H9 (cell line): ENCODE data around the gene FGFR4. TPM values are rescaled to one million over a fixed set of nuclear protein-coding genes. Genes with fewer than 3 reads are reported as not detected.
A peak's percentile ranks its signal among the peaks of the same experiment; 100 is the strongest.

Source experiments
- DNase-seq: peaks from one replicate; pipeline ENCODE4 v3.0.0-alpha.2; 2017
- H2AFZ ChIP-seq: one replicate; pipeline ENCODE4 v1.6.1; 2013; ENCODE audit warnings: mild to moderate bottlenecking, low read length, control low read depth, moderate library complexity
- H2AK5ac ChIP-seq: 2 replicates; pipeline ENCODE4 v1.6.1; 2013; ENCODE audit warnings: low read length, control low read depth, mixed read lengths; ENCODE audit not compliant: insufficient read length
- H2BK120ac ChIP-seq: one replicate; pipeline ENCODE4 v1.6.1; 2013; ENCODE audit warnings: low read depth, mild to moderate bottlenecking, low read length, control low read depth, inconsistent platforms; ENCODE audit not compliant: poor library complexity, severe bottlenecking
- H2BK12ac ChIP-seq: 2 replicates; pipeline ENCODE4 v1.6.1; 2013; ENCODE audit warnings: low read length, control low read depth, mixed read lengths, low read depth; ENCODE audit not compliant: insufficient read length
- H2BK15ac ChIP-seq: 2 replicates; pipeline ENCODE4 v1.6.1; 2013; ENCODE audit warnings: low read depth, low read length, control low read depth
- H2BK20ac ChIP-seq: one replicate; pipeline ENCODE4 v1.6.1; 2013; ENCODE audit warnings: low read depth, mild to moderate bottlenecking, low read length, control low read depth, inconsistent platforms; ENCODE audit not compliant: poor library complexity, severe bottlenecking
- H2BK5ac ChIP-seq: 2 replicates; pipeline ENCODE4 v1.6.1; 2013; ENCODE audit warnings: low read length, control low read depth, mixed read lengths; ENCODE audit not compliant: insufficient read length
- H3K14ac ChIP-seq: 2 replicates; pipeline ENCODE4 v1.6.1; 2013; ENCODE audit warnings: low read length, control low read depth; ENCODE audit not compliant: insufficient read depth
- H3K18ac ChIP-seq: 2 replicates; pipeline ENCODE4 v1.6.1; 2013; ENCODE audit warnings: low read depth, mild to moderate bottlenecking, mixed read lengths, low read length, control low read depth; ENCODE audit not compliant: insufficient read length
- H3K23ac ChIP-seq: 2 replicates; pipeline ENCODE4 v1.6.1; 2013; ENCODE audit warnings: low read length, control low read depth, mixed read lengths, low read depth; ENCODE audit not compliant: insufficient read length
- H3K23me2 ChIP-seq: 2 replicates; pipeline ENCODE4 v1.6.1; 2013; ENCODE audit warnings: low read depth, mild to moderate bottlenecking, mixed read lengths, low read length, control low read depth; ENCODE audit not compliant: insufficient read length, poor library complexity, severe bottlenecking
- H3K27ac ChIP-seq: 2 replicates; pipeline ENCODE4 v1.5.1; 2013; ENCODE audit warnings: low read length, control low read depth, mixed read lengths, low read depth; ENCODE audit not compliant: insufficient read length
- H3K27me3 ChIP-seq: 2 replicates; pipeline ENCODE4 v1.6.1; 2013; ENCODE audit warnings: low read length, control low read depth, inconsistent platforms; ENCODE audit not compliant: insufficient read depth
- H3K4ac ChIP-seq: 2 replicates; pipeline ENCODE4 v1.6.1; 2013; ENCODE audit warnings: low read depth, mild to moderate bottlenecking, control low read depth, inconsistent platforms, low read length, moderate library complexity
- H3K4me1 ChIP-seq: 2 replicates; pipeline ENCODE4 v1.6.1; 2013; ENCODE audit warnings: low read length, control low read depth, inconsistent platforms; ENCODE audit not compliant: insufficient read depth
- H3K4me2 ChIP-seq: 2 replicates; pipeline ENCODE4 v1.6.1; 2013; ENCODE audit warnings: low read length, control low read depth, mixed read lengths; ENCODE audit not compliant: insufficient read length, insufficient read depth
- H3K56ac ChIP-seq: 2 replicates; pipeline ENCODE4 v1.6.1; 2013; ENCODE audit warnings: low read depth, mild to moderate bottlenecking, mixed read lengths, low read length, control low read depth; ENCODE audit not compliant: insufficient read length
- H3K79me1 ChIP-seq: 2 replicates; pipeline ENCODE4 v1.6.1; 2013; ENCODE audit warnings: low read depth, mild to moderate bottlenecking, moderate library complexity, low read length, control low read depth, inconsistent platforms; ENCODE audit not compliant: insufficient read depth, poor library complexity, severe bottlenecking
- H3K79me2 ChIP-seq: 2 replicates; pipeline ENCODE4 v1.6.1; 2013; ENCODE audit warnings: low read length, control low read depth, inconsistent platforms; ENCODE audit not compliant: insufficient read depth
- H3K9ac ChIP-seq: 2 replicates; pipeline ENCODE4 v1.6.1; 2013; ENCODE audit warnings: low read length, control low read depth, mixed read lengths; ENCODE audit not compliant: insufficient read length; ENCODE audit errors: extremely low read depth
- H3K9me3 ChIP-seq: one replicate; pipeline ENCODE4 v1.6.1; 2013; ENCODE audit warnings: low read depth, low read length, inconsistent platforms; ENCODE audit not compliant: control insufficient read depth
- H3T11ph ChIP-seq: one replicate; pipeline ENCODE4 v1.6.1; 2013; ENCODE audit warnings: mild to moderate bottlenecking, low read length, control low read depth, inconsistent platforms
- H4K20me1 ChIP-seq: one replicate; pipeline ENCODE4 v1.6.1; 2013; ENCODE audit not compliant: control insufficient read depth, insufficient read length, insufficient read depth
- H4K5ac ChIP-seq: 2 replicates; pipeline ENCODE4 v1.6.1; 2013; ENCODE audit warnings: low read depth, mild to moderate bottlenecking, mixed read lengths, low read length, control low read depth; ENCODE audit not compliant: insufficient read length
- H4K8ac ChIP-seq: replicated peaks from 2 replicates; pipeline ENCODE4 v1.6.1; 2013; ENCODE audit warnings: low read length, control low read depth, mixed read lengths, low read depth; ENCODE audit not compliant: insufficient read length
- H4K91ac ChIP-seq: 2 replicates; pipeline ENCODE4 v1.6.1; 2013; ENCODE audit warnings: low read depth, mild to moderate bottlenecking, moderate library complexity, mixed read lengths, low read length, control low read depth; ENCODE audit not compliant: insufficient read length
- H3K27ac Mint-ChIP-seq, 3 experiments: 2 replicates in 2 of 3; 3 replicates in 1 of 3; pipeline ENCODE4 v1.8.0; 2020 to 2021; ENCODE audit warnings: mixed read lengths in 3 of 3, mild to moderate bottlenecking in 1 of 3, moderate library complexity in 1 of 3
- H3K27me3 Mint-ChIP-seq: 2 replicates; pipeline ENCODE4 v1.8.0; 2021; ENCODE audit warnings: low read depth, mild to moderate bottlenecking, moderate library complexity, mixed read lengths
- H3K36me3 Mint-ChIP-seq, 3 experiments: 2 replicates in 2 of 3; 3 replicates in 1 of 3; pipeline ENCODE4 v1.8.0; 2020 to 2021; ENCODE audit warnings: low read depth in 3 of 3, mixed read lengths in 3 of 3; ENCODE audit not compliant: insufficient read depth in 1 of 3
- H3K4me1 Mint-ChIP-seq, 2 experiments: 2 replicates each; pipeline ENCODE4 v1.8.0; 2020; ENCODE audit warnings: mixed read lengths in 2 of 2
- H3K4me3 Mint-ChIP-seq, 2 experiments: 2 replicates in 1 of 2; 3 replicates in 1 of 2; pipeline ENCODE4 v1.8.0; 2020 to 2021; ENCODE audit warnings: mild to moderate bottlenecking in 2 of 2, mixed read lengths in 2 of 2, moderate library complexity in 1 of 2
- H3K9me3 Mint-ChIP-seq, 2 experiments: 2 replicates in 1 of 2; 3 replicates in 1 of 2; pipeline ENCODE4 v1.8.0; 2020; ENCODE audit warnings: mild to moderate bottlenecking in 2 of 2, mixed read lengths in 2 of 2, moderate library complexity in 1 of 2
- WGBS: extraction: QIAGEN DNeasy Blood & Tissue Kit; methylation state at CpG from one replicate; pipeline ENCODE4 v1.1.7; 2013; ENCODE audit warnings: missing lambda C conversion rate, low lambda C conversion rate, mixed read lengths; ENCODE audit not compliant: insufficient read length; ENCODE audit errors: extremely low coverage; 5-methylcytosine and 5-hydroxymethylcytosine counted together
- total RNA-seq: library from RNA; stranded (reverse); gene quantifications from 2 replicates; pipeline ENCODE4 v1.2.1, GENCODE V29; 2021
- TF ChIP-seq, protein P1 (sequence below): fragments of 200-600 bp; sonication (generic); conservative IDR thresholded peaks from 3 replicates; pipeline ENCODE4 v1.8.0; 2021; ENCODE audit warnings: antibody characterized with exemption, mild to moderate bottlenecking

Gene FGFR4
- total RNA-seq, 1 experiment from 2014 or later, result 52.8 TPM

DNA sequence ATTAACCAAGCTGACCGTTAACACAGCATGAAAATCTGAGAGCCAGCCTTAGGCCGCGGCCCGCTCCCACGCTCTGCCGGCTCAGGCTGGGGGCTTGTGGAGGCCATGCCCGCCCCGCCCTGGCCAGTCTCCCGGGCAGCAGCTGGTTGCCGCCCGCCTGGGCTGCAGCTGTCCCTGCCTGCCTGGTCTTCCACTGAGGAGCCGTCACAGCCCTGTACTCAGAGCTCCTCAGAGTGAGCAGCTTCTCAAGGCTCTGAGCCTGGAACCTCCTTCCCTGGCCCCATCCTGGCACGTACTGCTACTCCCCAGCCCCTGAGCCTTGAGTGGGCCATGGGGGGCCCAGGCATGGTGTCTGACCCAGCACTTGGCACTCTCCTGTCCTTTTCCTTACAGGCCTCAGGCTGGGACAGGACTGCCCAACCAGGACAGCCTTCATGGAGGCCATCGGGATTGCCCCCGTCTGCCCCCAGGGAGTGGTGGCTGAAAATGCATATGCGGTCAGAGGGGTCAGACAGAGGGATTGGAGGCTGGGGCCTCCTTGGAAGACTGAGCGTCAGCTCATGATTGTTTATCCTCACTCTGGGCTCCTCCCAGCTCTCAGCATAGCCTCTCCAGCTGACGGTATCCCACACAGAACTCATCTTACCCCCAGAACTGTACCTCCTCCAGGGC is 11.9 kb downstream of the FGFR4 start:
- Histone ChIP-seq H3K79me2 (no peaks in the 10 kb centered on the region), H3K9ac (no peak overlapping the region), H3K18ac (no peak overlapping the region), H2BK15ac (no peak overlapping the region), H2AFZ (no peak overlapping the region), H4K8ac (no peak overlapping the region), H3K14ac (no peak overlapping the region), H3K4me2 (no peak overlapping the region), H2BK120ac (no peak overlapping the region), H3K79me1 (no peaks in the 10 kb centered on the region), H3K56ac (no peak overlapping the region), H3K9me3 (no peaks in the 10 kb centered on the region), H4K5ac (no peak overlapping the region), H2AK5ac (no peak overlapping the region), H3K27me3 (no peaks in the 10 kb centered on the region), H3K23me2 (no peaks in the 10 kb centered on the region), H2BK12ac (no peak overlapping the region), H3K27ac (no peak overlapping the region), H4K20me1 (no peaks in the 10 kb centered on the region), H3T11ph (no peak overlapping the region), H3K4me1 (peaks cover 5% of the 10 kb centered on the region; the same call in 1 of the 2 replicates), H2BK20ac (no peak overlapping the region), H4K91ac (no peak overlapping the region), H3K23ac (no peak overlapping the region), H2BK5ac (no peak overlapping the region), H3K4ac (no peak overlapping the region)
- Mint-ChIP-seq H3K4me1 (peaks cover 16 to 30% of the 10 kb centered on the region in 2 experiments), H3K36me3 (peaks cover 7 to 28% (median 18%) of the 10 kb centered on the region in 3 experiments; a peak in 6 of 7 replicates), H3K27ac (peak overlapping the region in 2 of 3 experiments; percentile 19 to 94; a peak in 3 of 7 replicates), H3K9me3 (no peaks in the 10 kb centered on the region), H3K27me3 (no peaks in the 10 kb centered on the region), H3K4me3 (peak overlapping the region in 1 of 2 experiments; percentile 38; a peak in 1 of 5 replicates)
- no CpG with 5 or more reads among the region's 18 CpGs for WGBS
- TF ChIP-seq, protein P1, sequence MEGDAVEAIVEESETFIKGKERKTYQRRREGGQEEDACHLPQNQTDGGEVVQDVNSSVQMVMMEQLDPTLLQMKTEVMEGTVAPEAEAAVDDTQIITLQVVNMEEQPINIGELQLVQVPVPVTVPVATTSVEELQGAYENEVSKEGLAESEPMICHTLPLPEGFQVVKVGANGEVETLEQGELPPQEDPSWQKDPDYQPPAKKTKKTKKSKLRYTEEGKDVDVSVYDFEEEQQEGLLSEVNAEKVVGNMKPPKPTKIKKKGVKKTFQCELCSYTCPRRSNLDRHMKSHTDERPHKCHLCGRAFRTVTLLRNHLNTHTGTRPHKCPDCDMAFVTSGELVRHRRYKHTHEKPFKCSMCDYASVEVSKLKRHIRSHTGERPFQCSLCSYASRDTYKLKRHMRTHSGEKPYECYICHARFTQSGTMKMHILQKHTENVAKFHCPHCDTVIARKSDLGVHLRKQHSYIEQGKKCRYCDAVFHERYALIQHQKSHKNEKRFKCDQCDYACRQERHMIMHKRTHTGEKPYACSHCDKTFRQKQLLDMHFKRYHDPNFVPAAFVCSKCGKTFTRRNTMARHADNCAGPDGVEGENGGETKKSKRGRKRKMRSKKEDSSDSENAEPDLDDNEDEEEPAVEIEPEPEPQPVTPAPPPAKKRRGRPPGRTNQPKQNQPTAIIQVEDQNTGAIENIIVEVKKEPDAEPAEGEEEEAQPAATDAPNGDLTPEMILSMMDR, result no peak
- peak; percentile 32 for DNase-seq
